GM12878 (cell line): ENCODE data around the gene USP5. TPM values are rescaled to one million over a fixed set of nuclear protein-coding genes. Genes with fewer than 3 reads are reported as not detected.

Experiments used
- ATAC-seq: fragments of 200-7000 bp; cut with Tn5 transposase; 3 replicates; pipeline ENCODE4 v1.9.1; 2020; ENCODE audit warnings: mild to moderate bottlenecking, moderate library complexity
- BruUV-seq: library from RNA; stranded (reverse); fragments of 400-500 nt; replicated peaks from 2 replicates; lab custom pipeline; 2021; lab: Mats Ljungman, UMichigan
- CTCF ChIA-PET: fragments of 300-600 bp; sonication (Branson Sonifier 250); formaldehyde crosslinking; extraction: SDS; loops from one replicate; lab custom pipeline; 2021; ENCODE audit warnings: inconsistent platforms; lab: Yijun Ruan, JAX
- POLR2A ChIA-PET: fragments of 350-600 bp; formaldehyde crosslinking; extraction: SDS; loops from one replicate; lab custom pipeline; 2021; ENCODE audit warnings: inconsistent platforms; lab: Charles Lee
- RAD21 ChIA-PET: fragments of 300-600 bp; sonication (Branson Sonifier 250); formaldehyde crosslinking; loops from one replicate; lab custom pipeline; 2023; ENCODE audit warnings: antibody characterized with exemption; ENCODE audit not compliant: unreplicated experiment; lab: Charles Lee
- SMC1A ChIA-PET: fragments of 300-600 bp; sonication (Branson Sonifier 250); formaldehyde crosslinking; loops from one replicate; lab custom pipeline; 2023; ENCODE audit not compliant: unreplicated experiment, uncharacterized antibody; lab: Charles Lee
- DNase-seq: peaks from one replicate; pipeline ENCODE4 v3.0.0-alpha.2; 2011; ENCODE audit warnings: low read depth, low spot score
- FAIRE-seq: peaks from 3 replicates; lab custom pipeline; 2011; peaks lifted over from hg19 to GRCh38; lab: Jason Lieb, UNC
- H2AFZ ChIP-seq: 2 replicates; pipeline ENCODE4 v1.6.0; 2011; ENCODE audit warnings: low read depth, low read length, control low read depth; ENCODE audit not compliant: control insufficient read depth
- H3K27ac ChIP-seq: 2 replicates; pipeline ENCODE4 v1.5.1; 2011; ENCODE audit warnings: control low read depth; ENCODE audit not compliant: control insufficient read depth, insufficient read depth
- H3K27me3 ChIP-seq, 2 experiments: replicated peaks in 1 of 2; 2 replicates each; pipeline versions ENCODE4 v1.6.0 to v1.6.1; 2011; ENCODE audit warnings: low read length in 1 of 2; ENCODE audit not compliant: control insufficient read depth in 2 of 2, insufficient read depth in 2 of 2
- H3K36me3 ChIP-seq, 2 experiments: 2 replicates each; pipeline ENCODE4 v1.5.1; 2011; ENCODE audit warnings: low read length in 1 of 2; ENCODE audit not compliant: control insufficient read depth in 2 of 2, insufficient read depth in 2 of 2
- H3K4me1 ChIP-seq: 2 replicates; pipeline ENCODE4 v1.6.1; 2011; ENCODE audit warnings: mild to moderate bottlenecking, low read length, moderate library complexity, mixed read lengths; ENCODE audit not compliant: control insufficient read depth, insufficient read depth
- H3K4me2 ChIP-seq: 2 replicates; pipeline ENCODE4 v1.6.0; 2011; ENCODE audit warnings: control low read depth; ENCODE audit not compliant: control insufficient read depth, insufficient read depth
- H3K4me3 ChIP-seq: fragments of 200-600 bp; sonication (generic); 2 replicates; pipeline ENCODE4 v1.5.1; 2016
- H3K79me2 ChIP-seq: 2 replicates; pipeline ENCODE4 v1.6.0; 2011; ENCODE audit warnings: low read length; ENCODE audit not compliant: control insufficient read depth, insufficient read depth
- H3K9ac ChIP-seq: 2 replicates; pipeline ENCODE4 v1.8.0; 2011; ENCODE audit warnings: low read length, control low read depth, mixed read lengths; ENCODE audit not compliant: control insufficient read depth, insufficient read depth
- H3K9me3 ChIP-seq: replicated peaks from 3 replicates; pipeline ENCODE4 v1.5.1; 2011; ENCODE audit warnings: mild to moderate bottlenecking, low read length; ENCODE audit not compliant: control insufficient read depth, insufficient read depth
- H4K20me1 ChIP-seq: 2 replicates; pipeline ENCODE4 v1.6.0; 2011; ENCODE audit not compliant: control insufficient read depth, insufficient read depth
- BMI1 ChIP-seq: fragments of 450-650 bp; IDR thresholded peaks from 2 replicates; pipeline ENCODE4 v1.6.1; 2016; ENCODE audit warnings: mild to moderate bottlenecking, moderate library complexity, borderline replicate concordance
- EP300 ChIP-seq, 2 experiments: fragments of 150-350 bp in 1 of 2; IDR thresholded peaks; 2 replicates each; pipeline ENCODE4 v1.6.1; 2011 to 2012; ENCODE audit warnings: low read depth in 2 of 2, low read length in 2 of 2, borderline replicate concordance in 1 of 2, improper control_type of control experiment in 1 of 2, inconsistent platforms in 1 of 2; ENCODE audit not compliant: control insufficient read depth in 1 of 2
- HDGF ChIP-seq: fragments of 450-650 bp; IDR thresholded peaks from 2 replicates; pipeline ENCODE4 v1.6.1; 2016; ENCODE audit warnings: antibody characterized with exemption
- NFYA ChIP-seq: IDR thresholded peaks from 2 replicates; pipeline ENCODE4 v1.6.1; 2011; ENCODE audit warnings: low read depth, mild to moderate bottlenecking, low read length, improper control_type of control experiment, borderline replicate concordance
- RB1 ChIP-seq: fragments of 450-650 bp; formaldehyde crosslinking; IDR thresholded peaks from 2 replicates; pipeline ENCODE4 v1.6.1; 2017; ENCODE audit warnings: mild to moderate bottlenecking, borderline replicate concordance
- STAT1 ChIP-seq: fragments of 450-650 bp; conservative IDR thresholded peaks from 2 replicates; pipeline ENCODE4 v1.6.1; 2014; ENCODE audit warnings: antibody characterized with exemption, mild to moderate bottlenecking
- ZNF217 ChIP-seq: fragments of 450-650 bp; IDR thresholded peaks from 2 replicates; pipeline ENCODE4 v1.6.1; 2017; ENCODE audit warnings: antibody characterized with exemption, mild to moderate bottlenecking
- WGBS: methylation state at CpG from one replicate; pipeline ENCODE4 v1.1.6; 2016; ENCODE audit warnings: low lambda C conversion rate; ENCODE audit not compliant: insufficient replicate concordance, insufficient coverage; ENCODE audit errors: missing lambda C conversion rate; 5-methylcytosine and 5-hydroxymethylcytosine counted together
- in situ Hi-C: fragments of 300-500 bp; cut with MboI; formaldehyde crosslinking; loops from 9 replicates; pipeline ENCODE4 v1.14.3; 2018; ENCODE audit warnings: mixed read lengths
- intact Hi-C: fragments of 100-400 bp; cut with micrococcal nuclease; formaldehyde crosslinking; loops from one replicate; pipeline ENCODE4 v1.14.2; 2022; ENCODE audit not compliant: unreplicated experiment
- polyA plus RNA-seq, 11 experiments: library from polyadenylated mRNA; depleted of rRNA in 4 of 11; unstranded in 6 of 11; stranded (reverse) in 5 of 11; fragments of >200 nt; fragmentation: Nextera tagmentation in 4 of 11; fragmentation: Illumina TruSeq in 1 of 11; extraction: Ambion mirVana in 4 of 11; extraction: Trizol in 1 of 11; gene quantifications; 1 replicate in 1 of 11; 2 replicates in 10 of 11; pipeline versions ENCODE4 v1.2.1 to v1.2.3, GENCODE V29; 2011 to 2016; ENCODE audit warnings: inconsistent platforms in 2 of 11, missing spikeins in 2 of 11, low read depth in 1 of 11
- total RNA-seq, 4 experiments: library from RNA; depleted of rRNA in 3 of 4; stranded (reverse); fragments of >200 nt in 3 of 4; fragmentation: Illumina TruSeq in 1 of 4; extraction: Trizol in 1 of 4; gene quantifications; 2 replicates each; pipeline versions ENCODE4 v1.2.1 to v1.2.3, GENCODE V29; 2013 to 2021
- TF ChIP-seq, protein P1 (sequence below): IDR thresholded peaks from 2 replicates; pipeline ENCODE4 v1.6.1; 2011; ENCODE audit warnings: low read depth, mild to moderate bottlenecking, low read length, moderate library complexity, borderline replicate concordance; ENCODE audit errors: extremely low read depth
- TF ChIP-seq, protein P2 (sequence below): IDR thresholded peaks from 2 replicates; pipeline ENCODE4 v1.6.1; 2012; ENCODE audit warnings: mild to moderate bottlenecking, low read depth, low read length
- TF ChIP-seq, protein P3 (sequence below): fragments of 450-650 bp; IDR thresholded peaks from 2 replicates; pipeline ENCODE4 v1.6.1; 2017; ENCODE audit warnings: antibody characterized with exemption, mild to moderate bottlenecking, moderate library complexity

Gene USP5
- total and polyA plus RNA-seq, 10 of the 15 experiments (the other 5 are each of a cell fraction or from before 2014, with no cell fraction given): 2.5 to 124 (median 74.6) TPM

DNA sequence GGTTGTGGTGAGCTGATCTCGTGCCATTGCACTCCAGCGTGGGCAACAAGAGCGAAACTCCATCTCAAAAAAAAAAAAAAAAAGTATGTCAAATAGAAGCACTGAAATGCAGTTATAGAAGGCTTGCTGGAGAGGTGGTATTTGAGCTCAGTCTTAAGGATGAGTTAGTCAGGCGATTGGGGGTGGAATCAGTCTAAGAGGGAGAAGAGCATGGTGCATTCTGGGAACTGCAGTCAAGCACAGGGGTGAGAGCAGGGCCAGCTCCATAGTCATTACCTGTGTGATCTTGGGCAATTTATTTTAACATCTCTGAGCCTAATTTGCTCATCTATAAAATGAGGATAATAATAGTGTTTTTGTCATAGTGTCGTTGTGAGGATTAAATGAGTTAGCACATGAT lies 17.1 kb upstream of the USP5 start (continued):
- no peak for TF ChIP-seq EP300 (IDR thresholded peaks at IDR 0.05; ENCODE audit: borderline replicate concordance in 1 of 2, control insufficient read depth in 1 of 2, low read depth in 2 of 2, low read length in 2 of 2)

DNA sequence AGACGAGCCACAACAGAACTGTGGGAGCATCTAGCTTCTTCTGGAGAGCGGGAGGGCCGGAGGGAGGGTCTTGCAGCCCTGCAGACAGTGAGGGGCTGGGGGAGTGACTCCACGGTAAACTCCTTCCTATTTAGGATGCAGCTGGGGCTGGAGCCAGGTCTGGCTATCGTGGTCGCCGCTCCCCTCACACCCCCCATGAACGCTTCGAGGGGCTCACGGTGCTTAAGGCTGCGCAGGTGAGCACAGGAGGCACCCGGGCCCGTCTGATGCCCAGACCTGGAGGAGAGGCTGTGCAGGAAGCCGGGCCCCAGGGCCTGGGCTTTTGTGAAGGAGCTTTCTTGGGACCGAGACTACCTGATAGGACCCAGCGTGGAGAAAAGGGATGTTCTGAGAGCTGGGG lies 15.1 kb upstream of the USP5 start:
- POLR2A ChIA-PET: interaction anchor here (0.9 to 1.7 kb wide), 3 partner anchors 12 to 224 kb away, joined by 3 to 5 read pairs (median 4); partner anchors contain the start of gene MLF2
- TF ChIP-seq, protein P1, sequence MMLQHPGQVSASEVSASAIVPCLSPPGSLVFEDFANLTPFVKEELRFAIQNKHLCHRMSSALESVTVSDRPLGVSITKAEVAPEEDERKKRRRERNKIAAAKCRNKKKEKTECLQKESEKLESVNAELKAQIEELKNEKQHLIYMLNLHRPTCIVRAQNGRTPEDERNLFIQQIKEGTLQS: no peak
- TF ChIP-seq BMI1 (no peak), HDGF (no peak), ZNF217 (no peak), STAT1 (no peak), RB1 (no peak), NFYA (no peak)
- TF ChIP-seq, protein P2, sequence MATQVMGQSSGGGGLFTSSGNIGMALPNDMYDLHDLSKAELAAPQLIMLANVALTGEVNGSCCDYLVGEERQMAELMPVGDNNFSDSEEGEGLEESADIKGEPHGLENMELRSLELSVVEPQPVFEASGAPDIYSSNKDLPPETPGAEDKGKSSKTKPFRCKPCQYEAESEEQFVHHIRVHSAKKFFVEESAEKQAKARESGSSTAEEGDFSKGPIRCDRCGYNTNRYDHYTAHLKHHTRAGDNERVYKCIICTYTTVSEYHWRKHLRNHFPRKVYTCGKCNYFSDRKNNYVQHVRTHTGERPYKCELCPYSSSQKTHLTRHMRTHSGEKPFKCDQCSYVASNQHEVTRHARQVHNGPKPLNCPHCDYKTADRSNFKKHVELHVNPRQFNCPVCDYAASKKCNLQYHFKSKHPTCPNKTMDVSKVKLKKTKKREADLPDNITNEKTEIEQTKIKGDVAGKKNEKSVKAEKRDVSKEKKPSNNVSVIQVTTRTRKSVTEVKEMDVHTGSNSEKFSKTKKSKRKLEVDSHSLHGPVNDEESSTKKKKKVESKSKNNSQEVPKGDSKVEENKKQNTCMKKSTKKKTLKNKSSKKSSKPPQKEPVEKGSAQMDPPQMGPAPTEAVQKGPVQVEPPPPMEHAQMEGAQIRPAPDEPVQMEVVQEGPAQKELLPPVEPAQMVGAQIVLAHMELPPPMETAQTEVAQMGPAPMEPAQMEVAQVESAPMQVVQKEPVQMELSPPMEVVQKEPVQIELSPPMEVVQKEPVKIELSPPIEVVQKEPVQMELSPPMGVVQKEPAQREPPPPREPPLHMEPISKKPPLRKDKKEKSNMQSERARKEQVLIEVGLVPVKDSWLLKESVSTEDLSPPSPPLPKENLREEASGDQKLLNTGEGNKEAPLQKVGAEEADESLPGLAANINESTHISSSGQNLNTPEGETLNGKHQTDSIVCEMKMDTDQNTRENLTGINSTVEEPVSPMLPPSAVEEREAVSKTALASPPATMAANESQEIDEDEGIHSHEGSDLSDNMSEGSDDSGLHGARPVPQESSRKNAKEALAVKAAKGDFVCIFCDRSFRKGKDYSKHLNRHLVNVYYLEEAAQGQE: no peak
- TF ChIP-seq, protein P3, sequence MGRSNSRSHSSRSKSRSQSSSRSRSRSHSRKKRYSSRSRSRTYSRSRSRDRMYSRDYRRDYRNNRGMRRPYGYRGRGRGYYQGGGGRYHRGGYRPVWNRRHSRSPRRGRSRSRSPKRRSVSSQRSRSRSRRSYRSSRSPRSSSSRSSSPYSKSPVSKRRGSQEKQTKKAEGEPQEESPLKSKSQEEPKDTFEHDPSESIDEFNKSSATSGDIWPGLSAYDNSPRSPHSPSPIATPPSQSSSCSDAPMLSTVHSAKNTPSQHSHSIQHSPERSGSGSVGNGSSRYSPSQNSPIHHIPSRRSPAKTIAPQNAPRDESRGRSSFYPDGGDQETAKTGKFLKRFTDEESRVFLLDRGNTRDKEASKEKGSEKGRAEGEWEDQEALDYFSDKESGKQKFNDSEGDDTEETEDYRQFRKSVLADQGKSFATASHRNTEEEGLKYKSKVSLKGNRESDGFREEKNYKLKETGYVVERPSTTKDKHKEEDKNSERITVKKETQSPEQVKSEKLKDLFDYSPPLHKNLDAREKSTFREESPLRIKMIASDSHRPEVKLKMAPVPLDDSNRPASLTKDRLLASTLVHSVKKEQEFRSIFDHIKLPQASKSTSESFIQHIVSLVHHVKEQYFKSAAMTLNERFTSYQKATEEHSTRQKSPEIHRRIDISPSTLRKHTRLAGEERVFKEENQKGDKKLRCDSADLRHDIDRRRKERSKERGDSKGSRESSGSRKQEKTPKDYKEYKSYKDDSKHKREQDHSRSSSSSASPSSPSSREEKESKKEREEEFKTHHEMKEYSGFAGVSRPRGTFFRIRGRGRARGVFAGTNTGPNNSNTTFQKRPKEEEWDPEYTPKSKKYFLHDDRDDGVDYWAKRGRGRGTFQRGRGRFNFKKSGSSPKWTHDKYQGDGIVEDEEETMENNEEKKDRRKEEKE: no peak
- TF ChIP-seq, all 136 proteins: peak for 0
- 51% methylated on average over 14 of the region's 16 CpGs for WGBS
- Histone ChIP-seq H3K9me3 (no peaks in the 10 kb centered on the region), H3K79me2 (no peaks in the 10 kb centered on the region), H3K27ac (no peak overlapping the region), H3K9ac (no peak overlapping the region), H3K36me3 (no peaks in the 10 kb centered on the region), H4K20me1 (no peaks in the 10 kb centered on the region), H3K4me3 (no peak overlapping the region), H2AFZ (no peak overlapping the region), H3K4me1 (peaks cover 10% of the 10 kb centered on the region), H3K27me3 (peaks cover 0 to 1% of the 10 kb centered on the region in 2 experiments; a peak in 1 of 4 replicates), H3K4me2 (no peak overlapping the region)
- CTCF ChIA-PET: interaction anchor here (0.6 to 6.8 kb wide), 10 partner anchors 11 to 272 kb away, joined by 3 to 72 read pairs (median 4); partner anchors contain the start of genes CDCA3, MLF2, PTMS and SPSB2
- in situ Hi-C loops: no loop called here
- RAD21 ChIA-PET: interaction anchor here (1.1 kb wide), 1 partner anchor 55 kb away, joined by 3 read pairs; no protein-coding TSS in a partner anchor
- SMC1A ChIA-PET: interaction anchor here (1.1 to 5.8 kb wide), 2 partner anchors 12 to 84 kb away, joined by 3 to 35 read pairs; partner anchors contain the start of gene MLF2
- FAIRE-seq (no peak), ATAC-seq (no peak), DNase-seq (no peak)
- no TSS peak for BruUV-seq
- intact Hi-C loops: no loop called here
